Measurements from ENCODE around the gene ALX3. TPM values are rescaled to one million over a fixed set of nuclear protein-coding genes. Genes with fewer than 3 reads are reported as not detected.
A peak's percentile ranks its signal among the peaks of the same experiment; 100 is the strongest.

Gene ALX3
- polyA plus RNA-seq, 3 donors = 0.07 TPM; not detected in 1

DNA sequence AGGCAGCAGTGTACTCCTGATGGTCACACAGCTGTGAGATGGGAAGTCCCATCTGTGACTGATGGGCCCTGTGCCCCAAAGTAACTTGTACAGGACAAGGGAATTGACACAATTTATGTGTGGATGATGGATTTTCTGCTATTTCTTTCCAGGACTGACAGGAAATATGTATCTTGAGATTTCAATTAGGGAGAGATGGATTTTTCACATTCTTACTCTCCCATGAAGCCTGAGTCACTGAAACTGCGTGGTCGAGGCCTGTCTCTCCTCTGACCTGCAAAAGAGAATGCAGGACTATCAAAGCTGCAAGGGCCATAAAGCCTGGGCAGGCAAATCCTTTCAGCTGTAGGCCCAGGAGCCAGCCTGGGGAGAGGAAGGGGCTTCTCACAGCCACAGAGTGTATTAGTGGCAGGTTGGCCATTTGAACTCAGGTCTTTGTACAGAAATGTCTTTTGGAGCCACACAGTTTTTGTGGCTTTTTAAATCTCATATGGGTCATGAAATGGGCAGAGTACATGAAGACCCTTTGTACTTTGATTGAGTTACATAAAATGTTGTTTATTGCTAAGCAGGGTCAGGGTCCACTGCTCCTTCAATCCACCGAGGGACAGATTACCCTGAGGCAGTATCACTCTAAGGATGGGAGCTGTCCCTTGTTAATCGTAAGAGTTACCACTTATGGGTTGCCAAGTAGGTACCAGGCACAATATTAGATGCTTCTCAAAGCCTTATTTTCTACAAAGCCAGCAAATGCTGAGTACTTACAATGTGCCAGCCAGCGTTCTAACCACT is 14.8 kb downstream of the ALX3 start:
- 83 to 93% (median 87%) methylated on average over 5 of the region's 5 CpGs for WGBS, 3 donors
- no peak overlapping the region for H3K27ac ChIP-seq (ENCODE audit: low read depth, low read length)

DNA sequence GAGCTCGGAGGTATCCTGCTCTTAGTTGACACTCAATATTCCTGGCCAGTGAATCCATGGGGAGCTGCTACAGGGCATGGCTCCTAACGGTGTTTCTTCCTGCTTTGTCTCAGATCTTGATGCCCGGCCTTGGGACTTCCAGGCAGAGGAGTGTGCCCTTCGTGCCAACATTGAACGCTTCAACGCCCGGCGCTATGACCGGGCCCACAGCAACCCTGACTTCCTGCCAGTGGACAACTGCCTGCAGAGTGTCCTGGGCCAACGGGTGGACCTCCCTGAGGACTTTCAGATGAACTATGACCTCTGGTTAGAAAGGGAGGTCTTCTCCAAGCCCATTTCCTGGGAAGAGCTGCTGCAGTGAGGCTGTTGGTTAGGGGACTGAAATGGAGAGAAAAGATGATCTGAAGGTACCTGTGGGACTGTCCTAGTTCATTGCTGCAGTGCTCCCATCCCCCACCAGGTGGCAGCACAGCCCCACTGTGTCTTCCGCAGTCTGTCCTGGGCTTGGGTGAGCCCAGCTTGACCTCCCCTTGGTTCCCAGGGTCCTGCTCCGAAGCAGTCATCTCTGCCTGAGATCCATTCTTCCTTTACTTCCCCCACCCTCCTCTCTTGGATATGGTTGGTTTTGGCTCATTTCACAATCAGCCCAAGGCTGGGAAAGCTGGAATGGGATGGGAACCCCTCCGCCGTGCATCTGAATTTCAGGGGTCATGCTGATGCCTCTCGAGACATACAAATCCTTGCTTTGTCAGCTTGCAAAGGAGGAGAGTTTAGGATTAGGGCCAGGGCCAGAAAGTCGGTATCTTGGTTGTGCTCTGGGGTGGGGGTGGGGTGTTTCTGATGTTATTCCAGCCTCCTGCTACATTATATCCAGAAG is 16.7 kb downstream of the ALX3 start:
- H3K27ac ChIP-seq (ENCODE audit: low read depth, low read length) = no peak overlapping the region
- whole genome bisulfite sequencing, 3 donors = 54 to 65% (median 65%) methylated on average over 16 of the region's 16 CpGs

DNA sequence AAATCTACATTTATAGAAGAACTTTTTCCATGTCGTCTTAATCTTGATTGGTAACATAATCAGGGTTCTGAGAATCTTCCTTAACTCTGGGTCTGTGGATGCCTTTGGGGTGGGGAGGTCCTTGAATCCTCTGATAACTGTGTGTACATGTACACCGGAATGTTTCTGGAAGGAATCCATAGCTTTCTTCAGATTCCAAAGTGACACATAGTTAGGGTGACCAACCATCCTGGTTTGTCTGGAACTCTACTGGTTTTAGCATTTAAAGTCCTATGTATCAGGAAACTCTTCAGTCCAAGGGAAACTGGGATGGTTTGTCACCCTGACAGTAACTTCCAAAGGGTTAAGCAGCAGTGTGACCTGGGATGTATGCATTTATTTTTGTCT is 19.2 kb downstream of the ALX3 start:
- WGBS, 3 donors = 45 to 66% (median 62%) methylated on average over 2 of the region's 2 CpGs
- no peak overlapping the region for H3K27ac ChIP-seq (ENCODE audit: low read depth, low read length)

DNA sequence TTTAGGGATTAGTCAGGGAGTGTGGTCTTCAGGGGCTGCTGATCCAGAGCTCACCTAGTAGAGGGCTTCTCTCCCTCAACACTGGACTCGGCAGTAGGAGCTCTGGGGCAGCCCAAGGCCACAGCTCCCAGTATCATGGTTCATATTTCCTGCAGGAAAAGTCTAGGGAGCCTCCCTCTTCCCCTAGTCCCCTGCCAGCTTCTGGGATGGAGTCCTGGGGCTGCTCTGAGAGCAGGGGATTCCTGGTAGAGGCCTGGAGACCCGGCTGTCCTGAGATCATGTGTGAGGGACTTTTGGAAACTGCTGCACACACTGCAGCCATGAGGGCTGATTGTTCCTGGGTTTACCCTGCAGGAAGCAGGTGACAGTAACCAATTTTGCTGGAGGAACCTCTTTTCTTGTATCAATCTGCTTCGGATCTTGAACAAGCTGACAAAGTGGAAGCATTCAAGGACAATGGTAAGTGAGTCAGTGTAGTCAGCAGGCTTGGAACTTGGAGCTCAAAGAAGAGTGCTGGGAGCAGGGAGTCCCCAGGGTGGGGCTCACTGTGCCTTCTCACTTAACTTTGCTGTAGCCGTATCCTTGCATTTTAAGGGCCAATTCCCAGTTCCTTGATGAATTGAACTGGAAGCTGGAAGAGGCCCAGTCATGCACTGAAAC is 19.7 kb downstream of the ALX3 start:
- WGBS, 3 donors = 55 to 76% (median 68%) methylated on average over 4 of the region's 4 CpGs
- H3K27ac ChIP-seq (ENCODE audit: low read depth, low read length) = no peak overlapping the region

DNA sequence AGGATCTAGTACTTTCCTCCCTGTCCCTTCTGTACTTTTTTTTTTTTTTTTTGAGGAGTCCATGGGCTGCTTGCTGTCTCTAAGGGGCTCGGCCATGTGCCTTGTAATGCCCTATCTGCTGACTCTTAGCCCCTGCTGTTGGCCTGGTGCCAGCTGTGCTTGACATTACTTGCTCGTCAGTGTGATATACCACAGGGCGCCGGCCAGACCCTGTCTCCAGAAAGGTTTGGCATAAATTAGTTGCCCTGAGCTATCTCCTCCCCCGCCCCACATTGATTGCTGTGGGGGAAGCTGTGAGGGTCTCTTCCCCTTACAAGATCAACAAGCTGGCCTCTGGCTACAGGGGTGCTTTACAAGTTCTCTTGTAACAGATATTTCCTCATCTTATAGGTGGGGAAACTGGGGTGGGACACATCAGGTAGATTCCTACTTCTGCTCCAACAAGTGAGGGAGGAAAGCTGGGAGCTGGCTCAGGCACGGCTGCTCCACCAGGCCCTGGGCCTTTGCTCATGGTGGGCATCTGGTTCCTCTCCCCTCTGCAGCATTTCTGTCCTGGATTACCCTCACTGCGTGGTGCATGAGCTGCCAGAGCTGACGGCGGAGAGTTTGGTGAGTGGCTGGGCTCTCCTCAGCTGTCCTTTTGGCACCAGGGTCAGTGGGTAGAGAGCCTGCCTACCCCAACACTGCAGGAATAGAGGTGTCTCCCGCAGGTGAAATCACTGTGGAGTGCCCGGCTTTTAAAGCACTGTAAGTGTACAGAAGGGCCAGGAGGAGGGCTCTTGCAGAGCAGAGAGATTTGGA is 20.5 kb downstream of the ALX3 start:
- WGBS, 3 donors = 83 to 88% (median 84%) methylated on average over 11 of the region's 11 CpGs

DNA sequence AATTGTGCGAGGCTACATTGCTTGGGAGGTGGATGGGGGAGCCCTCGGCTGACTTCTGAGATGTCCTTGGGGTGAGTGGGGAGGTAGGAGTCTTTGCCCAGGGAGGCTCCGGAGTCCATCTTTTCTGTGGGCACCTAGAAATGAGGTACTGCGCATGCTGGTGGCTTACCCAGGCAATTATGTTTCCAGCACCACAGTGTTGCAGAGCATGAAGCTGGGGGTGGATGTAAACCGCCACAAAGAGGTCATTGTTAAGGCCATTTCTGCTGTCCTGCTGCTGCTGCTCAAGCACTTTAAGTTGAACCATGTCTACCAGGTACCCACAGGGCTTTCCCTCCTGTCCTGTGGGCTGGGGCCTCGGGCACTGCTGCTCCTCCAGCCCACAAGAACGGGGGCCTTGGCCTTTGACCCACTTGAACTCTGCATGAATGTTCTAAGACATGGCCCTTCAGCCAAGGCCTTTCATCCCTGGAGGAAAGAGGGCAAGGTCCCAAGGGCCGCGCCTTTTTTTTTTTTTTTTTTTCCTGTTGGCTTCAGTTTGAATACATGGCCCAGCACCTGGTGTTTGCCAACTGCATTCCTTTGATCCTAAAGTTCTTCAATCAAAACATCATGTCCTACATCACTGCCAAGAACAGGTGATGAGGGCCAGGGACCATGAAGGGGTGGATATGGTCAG is 21.4 kb downstream of the ALX3 start:
- 71 to 87% (median 84%) methylated on average over 8 to 9 of the region's 9 CpGs for WGBS, 3 donors
- H3K27ac ChIP-seq (ENCODE audit: low read depth, low read length) = no peak overlapping the region

More for the DNA sequence above, 20.5 kb downstream of the ALX3 start:
- H3K27ac ChIP-seq (ENCODE audit: low read depth, low read length) = no peak overlapping the region

DNA sequence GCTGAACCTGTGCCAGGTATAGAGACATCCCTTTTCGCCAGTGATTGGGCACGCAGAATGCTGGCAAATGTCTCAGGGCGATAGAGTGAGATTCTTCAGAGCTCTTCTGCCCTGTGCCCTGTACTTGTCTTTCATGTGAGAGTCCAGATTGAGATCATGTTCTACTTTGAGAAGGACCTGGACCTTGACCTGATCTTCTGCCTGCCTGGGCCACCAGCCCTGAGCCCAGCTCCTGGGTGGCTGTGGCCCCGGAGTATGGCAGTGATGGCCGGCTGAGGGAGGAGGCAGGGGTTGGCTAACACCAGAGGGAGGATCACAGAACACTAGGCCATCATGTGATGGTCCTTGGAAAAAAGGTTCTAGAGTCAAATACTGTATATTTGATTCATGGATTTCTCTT is 22.2 kb downstream of the ALX3 start:
- WGBS, 3 donors = 88 to 95% (median 91%) methylated on average over 5 of the region's 5 CpGs

DNA sequence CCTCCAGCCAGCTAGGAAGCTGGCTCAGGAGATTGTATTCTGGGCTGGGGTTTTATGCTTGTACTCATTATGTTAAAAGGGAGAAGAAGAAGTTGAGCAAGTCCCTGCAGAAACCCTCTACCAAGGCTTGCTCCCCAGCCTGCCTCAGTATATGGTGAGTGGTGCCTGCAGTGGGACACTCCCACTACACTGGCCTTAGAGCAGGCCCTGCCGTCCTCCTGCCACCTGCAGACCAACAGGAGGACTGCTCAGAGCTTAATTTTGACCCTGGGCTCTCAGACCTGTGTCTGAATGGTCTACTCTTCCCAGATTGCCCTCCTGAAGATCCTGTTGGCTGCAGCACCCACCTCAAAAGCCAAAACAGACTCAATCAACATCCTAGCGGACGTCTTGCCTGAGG is 23.0 kb downstream of the ALX3 start:
- H3K27ac ChIP-seq (ENCODE audit: low read depth, low read length) = no peak overlapping the region
- WGBS, 3 donors = 78 to 83% (median 82%) methylated on average over 3 of the region's 3 CpGs

More for the DNA sequence above, 22.2 kb downstream of the ALX3 start:
- H3K27ac ChIP-seq (ENCODE audit: low read depth, low read length) = no peak overlapping the region

DNA sequence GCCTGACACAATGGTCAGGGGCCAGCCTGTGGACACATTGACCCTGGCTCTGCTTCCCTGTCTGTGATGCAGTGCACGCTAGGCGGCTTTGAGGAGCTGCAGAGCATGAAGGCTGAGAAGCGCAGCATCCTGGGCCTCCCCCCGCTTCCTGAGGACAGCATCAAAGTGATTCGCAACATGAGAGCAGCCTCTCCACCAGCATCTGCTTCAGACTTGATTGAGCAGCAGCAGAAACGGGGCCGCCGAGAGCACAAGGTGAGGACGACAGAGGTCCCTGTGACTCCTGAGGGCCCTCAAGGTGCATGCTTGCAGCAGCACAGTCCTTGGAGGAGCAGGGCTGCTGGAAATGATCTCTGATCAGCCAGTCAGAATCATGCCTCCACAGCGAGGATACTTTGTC is 27.5 kb downstream of the ALX3 start:
- H3K27ac ChIP-seq (ENCODE audit: low read depth, low read length) = no peak overlapping the region
- WGBS, 3 donors = 93 to 96% (median 96%) methylated on average over 10 of the region's 10 CpGs

DNA sequence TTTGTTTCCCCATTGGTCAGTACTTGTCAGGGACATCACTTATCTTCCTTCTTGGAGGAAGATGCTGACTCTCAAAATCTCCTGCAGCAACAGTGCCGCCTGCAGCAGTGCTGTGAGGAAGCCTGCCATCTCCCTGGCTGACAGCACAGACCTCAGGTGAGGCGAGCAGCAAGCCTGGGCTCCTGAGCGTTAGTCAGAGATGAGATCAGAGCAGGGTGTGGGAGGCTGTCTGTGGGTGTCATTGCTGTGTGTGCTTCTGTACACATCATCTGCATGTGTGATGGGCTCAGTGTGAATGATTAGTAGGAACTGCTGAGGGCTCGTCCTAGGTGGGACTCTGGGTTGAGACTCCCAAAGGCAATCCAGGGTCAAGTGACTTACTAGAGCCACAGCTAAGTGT is 29.9 kb downstream of the ALX3 start:
- WGBS, 3 donors = 94 to 97% (median 94%) methylated on average over 4 of the region's 4 CpGs

DNA sequence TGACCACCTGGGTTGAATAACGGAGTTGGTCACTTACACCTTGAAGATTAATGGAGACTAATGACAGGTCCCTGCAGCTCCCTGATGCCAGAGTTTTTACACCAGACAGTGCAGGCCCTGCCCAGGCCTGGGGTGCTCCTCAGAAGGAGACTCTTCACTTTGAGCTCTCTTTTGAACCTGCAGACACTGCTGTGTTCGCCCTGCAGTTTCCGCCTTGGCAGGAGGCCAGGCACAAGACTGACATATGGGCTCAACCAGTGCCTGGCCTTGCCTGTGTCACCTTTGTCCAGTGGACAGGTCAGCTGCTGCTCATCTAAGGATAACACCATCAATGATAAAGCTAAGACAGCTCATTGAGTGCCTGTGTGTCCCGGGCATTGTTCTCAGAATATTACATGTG is 30.8 kb downstream of the ALX3 start:
- no peak overlapping the region for H3K27ac ChIP-seq (ENCODE audit: low read depth, low read length)
- 63 to 89% (median 88%) methylated on average over 4 of the region's 4 CpGs for WGBS, 3 donors

More for the DNA sequence above, 29.9 kb downstream of the ALX3 start:
- no peak overlapping the region for H3K27ac ChIP-seq (ENCODE audit: low read depth, low read length)

DNA sequence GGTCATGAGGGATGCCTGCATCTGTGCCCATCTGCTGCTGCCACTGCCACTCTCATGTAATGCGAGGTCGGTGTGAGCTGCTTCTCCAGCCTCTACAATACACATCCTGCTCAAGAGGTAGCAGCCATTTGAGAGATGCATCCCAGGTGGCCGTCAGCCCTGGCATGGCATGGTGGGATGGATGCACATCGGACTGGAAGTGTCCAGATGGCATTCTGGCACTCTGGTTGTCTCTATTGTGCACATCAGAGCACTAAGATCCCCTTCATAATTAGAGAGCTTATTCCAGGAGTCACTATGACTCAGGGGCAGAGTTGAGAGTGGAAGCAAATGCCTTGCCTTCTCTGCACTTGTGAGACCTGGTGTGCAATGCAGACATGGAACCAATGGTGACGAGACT is 32.2 kb downstream of the ALX3 start:
- 90 to 96% (median 92%) methylated on average over 5 of the region's 5 CpGs for WGBS, 3 donors
- H3K27ac ChIP-seq (ENCODE audit: low read depth, low read length) = no peak overlapping the region

DNA sequence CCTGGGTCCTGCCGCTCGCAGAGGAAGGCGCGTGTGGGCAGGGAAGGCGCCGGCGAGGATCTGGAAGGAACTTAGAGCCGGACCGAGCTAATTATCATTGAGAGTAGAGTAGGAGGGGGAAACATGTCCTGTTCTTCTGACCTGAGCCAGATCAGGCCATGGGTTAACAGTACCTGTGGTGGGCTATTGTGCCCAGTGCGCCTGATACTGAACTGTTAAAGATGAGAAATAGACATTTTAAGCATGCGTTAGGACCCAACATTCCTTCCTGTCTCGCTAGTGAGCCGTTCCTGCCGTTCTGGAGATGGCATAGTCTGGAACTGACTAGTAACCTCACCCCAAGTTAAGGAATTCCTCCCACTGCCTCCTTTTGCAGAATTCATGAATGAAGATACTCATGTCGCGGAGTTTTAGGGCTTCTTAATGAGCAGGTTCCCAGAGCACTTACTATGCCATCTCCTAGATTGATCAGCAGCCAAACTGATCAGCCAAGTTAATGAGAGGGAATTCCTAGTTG is 35.2 kb downstream of the ALX3 start:
- WGBS, 3 donors = 5 to 9% (median 8%) methylated on average over 16 of the region's 16 CpGs
- no peak overlapping the region for H3K27ac ChIP-seq (ENCODE audit: low read depth, low read length)

DNA sequence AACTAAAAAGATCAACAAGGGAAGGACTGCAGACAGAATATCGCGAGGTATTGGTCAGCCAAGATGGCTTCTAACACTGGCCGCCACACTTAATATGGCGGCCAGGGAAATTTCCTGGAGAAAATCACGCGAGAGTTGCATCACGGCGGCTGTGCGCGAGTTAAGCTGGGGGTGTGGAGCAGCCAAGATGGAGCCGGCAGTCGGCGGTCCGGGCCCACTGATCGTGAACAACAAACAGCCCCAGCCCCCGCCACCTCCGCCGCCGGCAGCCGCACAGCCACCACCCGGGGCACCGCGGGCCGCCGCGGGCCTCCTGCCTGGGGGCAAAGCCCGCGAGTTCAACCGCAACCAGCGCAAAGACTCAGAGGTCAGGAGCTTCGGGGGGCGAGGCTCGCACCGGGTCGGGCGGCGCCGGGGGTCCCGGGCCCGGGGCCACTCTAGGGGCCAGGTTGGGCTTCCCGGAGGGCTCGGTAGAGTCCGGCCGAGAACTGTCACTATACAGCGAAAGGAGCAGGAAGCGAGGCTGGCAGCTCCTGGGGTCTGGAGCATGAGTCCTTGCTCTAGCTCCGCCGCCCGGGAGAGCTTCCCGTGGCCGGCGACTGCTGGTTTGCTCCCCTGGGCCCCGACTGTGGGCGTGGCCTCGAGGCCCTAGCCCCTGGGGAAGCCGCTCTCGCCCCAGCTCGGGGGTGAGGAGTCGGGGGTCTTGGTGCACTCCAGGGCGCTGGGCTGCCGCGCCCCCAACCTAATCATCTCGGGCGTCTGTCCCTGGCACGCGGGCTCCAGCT is 35.8 kb downstream of the ALX3 start, which contains the start of gene STRIP1:
Gene STRIP1, plus strand, starts transcription at position 174 of the 785 bp plus-strand sequence. Its CDS starts 14 bp downstream, at position 188.
- WGBS, 3 donors = 0 to 1% (median 0%) methylated on average over 62 to 66 of the region's 66 CpGs
- H3K27ac ChIP-seq (ENCODE audit: low read depth, low read length) = peak within 1 kb of the TSS; percentile 20

DNA sequence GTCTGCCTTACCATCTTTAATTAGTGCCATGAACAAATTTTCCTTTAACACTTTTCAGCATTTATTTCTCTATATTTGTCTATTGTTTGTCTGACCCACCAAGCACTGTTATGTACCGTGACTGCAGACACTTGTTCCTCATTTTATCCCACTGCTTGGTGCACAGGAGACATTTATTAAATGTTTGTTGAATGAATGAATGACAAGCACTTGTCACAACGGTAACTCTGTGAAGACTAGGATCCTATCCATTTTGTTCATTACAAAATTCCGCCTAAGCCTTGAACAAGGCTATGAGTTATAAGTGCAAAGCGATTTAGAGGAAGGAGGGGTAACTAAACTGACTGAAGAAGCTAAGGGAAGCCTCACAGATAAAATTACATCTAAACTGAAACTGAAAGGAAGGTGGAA is 36.4 kb downstream of the ALX3 start:
- 34 to 57% (median 41%) methylated on average over 4 of the region's 4 CpGs for WGBS, 3 donors
- H3K27ac ChIP-seq (ENCODE audit: low read depth, low read length) = no peak overlapping the region

DNA sequence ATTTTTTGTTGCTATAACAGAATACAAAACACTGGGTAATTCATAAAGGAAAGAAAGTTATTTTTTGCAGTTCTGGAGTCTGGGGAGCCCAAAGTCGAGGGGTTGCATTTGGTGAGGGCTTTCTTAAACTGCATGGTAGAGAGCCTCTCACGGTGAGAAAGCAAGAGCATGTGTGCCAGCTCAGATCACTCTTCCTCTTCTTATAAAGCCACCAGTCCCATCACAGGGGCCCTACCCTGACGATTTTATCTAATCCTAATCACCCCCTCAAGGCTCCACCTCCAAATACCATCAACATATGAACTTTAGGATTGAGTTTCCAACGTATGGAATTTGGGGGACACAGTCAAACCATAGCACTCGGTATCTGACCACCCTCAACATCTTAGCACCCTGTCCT is 37.1 kb downstream of the ALX3 start:
- 87 to 93% (median 89%) methylated on average over 5 of the region's 5 CpGs for WGBS, 3 donors

DNA sequence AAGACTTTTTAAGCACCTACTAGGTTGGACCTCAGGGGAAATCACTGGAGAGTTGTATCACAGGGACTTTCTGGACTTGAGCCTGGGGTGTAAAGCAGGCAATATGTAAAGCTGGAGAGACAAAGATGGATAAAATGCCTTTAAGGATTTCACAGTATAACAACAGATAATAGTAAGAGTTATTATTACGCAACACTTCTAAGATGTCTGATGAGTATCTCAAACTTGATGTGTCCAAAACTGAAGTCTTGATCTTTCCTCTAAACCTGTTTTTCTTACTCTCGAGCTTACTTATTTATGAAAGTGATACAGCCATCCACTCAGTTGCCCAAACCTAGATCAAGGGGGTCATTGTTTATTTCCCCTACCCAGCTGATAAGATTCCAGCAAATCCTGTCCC is 38.1 kb downstream of the ALX3 start:
- 88 to 96% (median 95%) methylated on average over 2 of the region's 2 CpGs for WGBS, 3 donors
- H3K27ac ChIP-seq (ENCODE audit: low read depth, low read length) = no peak overlapping the region

More for the DNA sequence above, 37.1 kb downstream of the ALX3 start:
- no peak overlapping the region for H3K27ac ChIP-seq (ENCODE audit: low read depth, low read length)
